GM12892 (cell line): Measurements from ENCODE around the gene WTAP.

Experiments
- POLR2A ChIP-seq: IDR thresholded peaks from 2 replicates; pipeline ENCODE4 v1.6.1; 2011; ENCODE audit warnings: low read depth, low read length, control low read depth
- POLR2AphosphoS5 ChIP-seq: IDR thresholded peaks from 2 replicates; pipeline ENCODE4 v1.6.1; 2011; ENCODE audit warnings: low read depth, low read length, control low read depth
- TAF1 ChIP-seq: IDR thresholded peaks from 2 replicates; pipeline ENCODE4 v1.6.1; 2011; ENCODE audit warnings: low read depth, mild to moderate bottlenecking, control low read depth, low read length, borderline replicate concordance

DNA sequence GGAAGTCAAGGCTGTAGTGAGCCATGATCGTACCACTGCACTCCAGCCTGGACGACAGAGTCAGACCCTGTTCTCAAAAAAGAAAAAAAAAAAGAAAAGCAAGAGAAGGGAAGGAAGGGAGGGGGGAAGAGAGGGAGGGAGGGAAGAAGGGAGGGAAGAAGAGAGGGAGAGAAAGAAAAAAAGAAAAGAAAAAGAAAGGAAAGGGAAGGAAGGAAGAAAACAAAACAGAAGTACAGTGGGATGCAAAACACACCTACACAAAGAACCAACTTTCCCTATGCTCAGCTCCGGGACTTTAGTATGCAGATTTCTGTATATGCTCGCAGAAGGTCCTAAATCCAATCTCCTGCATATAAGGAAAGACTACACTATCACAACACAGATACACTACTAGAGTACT is 2.5 kb upstream of the WTAP start:
- TF ChIP-seq POLR2A (no peak), POLR2AphosphoS5 (no peak), TAF1 (no peak)
